Keratinocyte (primary cell): ENCODE data around the gene LIPT1.

Experiments used
- EZH2 ChIP-seq: IDR thresholded peaks from one replicate; pipeline ENCODE4 v1.6.1; 2012; ENCODE audit warnings: inconsistent platforms, mild to moderate bottlenecking, low read length, moderate library complexity
- TF ChIP-seq, protein P1 (sequence below), 3 experiments: IDR thresholded peaks in 1 of 3; conservative IDR thresholded peaks in 1 of 3; optimal IDR thresholded peaks in 1 of 3; 2 replicates in 2 of 3; 3 replicates in 1 of 3; pipeline versions ENCODE3 to v1.5.1; 2011; ENCODE audit warnings: low read length in 3 of 3, mild to moderate bottlenecking in 3 of 3, moderate library complexity in 2 of 3, control low read depth in 1 of 3, inconsistent platforms in 1 of 3; ENCODE audit not compliant: insufficient read depth in 2 of 3; ENCODE audit errors: extremely low read depth in 1 of 3

- TF ChIP-seq, protein P1, sequence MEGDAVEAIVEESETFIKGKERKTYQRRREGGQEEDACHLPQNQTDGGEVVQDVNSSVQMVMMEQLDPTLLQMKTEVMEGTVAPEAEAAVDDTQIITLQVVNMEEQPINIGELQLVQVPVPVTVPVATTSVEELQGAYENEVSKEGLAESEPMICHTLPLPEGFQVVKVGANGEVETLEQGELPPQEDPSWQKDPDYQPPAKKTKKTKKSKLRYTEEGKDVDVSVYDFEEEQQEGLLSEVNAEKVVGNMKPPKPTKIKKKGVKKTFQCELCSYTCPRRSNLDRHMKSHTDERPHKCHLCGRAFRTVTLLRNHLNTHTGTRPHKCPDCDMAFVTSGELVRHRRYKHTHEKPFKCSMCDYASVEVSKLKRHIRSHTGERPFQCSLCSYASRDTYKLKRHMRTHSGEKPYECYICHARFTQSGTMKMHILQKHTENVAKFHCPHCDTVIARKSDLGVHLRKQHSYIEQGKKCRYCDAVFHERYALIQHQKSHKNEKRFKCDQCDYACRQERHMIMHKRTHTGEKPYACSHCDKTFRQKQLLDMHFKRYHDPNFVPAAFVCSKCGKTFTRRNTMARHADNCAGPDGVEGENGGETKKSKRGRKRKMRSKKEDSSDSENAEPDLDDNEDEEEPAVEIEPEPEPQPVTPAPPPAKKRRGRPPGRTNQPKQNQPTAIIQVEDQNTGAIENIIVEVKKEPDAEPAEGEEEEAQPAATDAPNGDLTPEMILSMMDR (optimal IDR thresholded peaks at IDR 0.05 in 1 of 3, IDR thresholded peaks at IDR 0.05 in 1 of 3, conservative IDR thresholded peaks at IDR 0.05 in 1 of 3; ENCODE audit: extremely low read depth in 1 of 3, insufficient read depth in 2 of 3, low read length in 3 of 3): no peak
- no peak for TF ChIP-seq EZH2
Measured at GRCh38 chr2:99180755-99181623, 26.2 kb downstream of the LIPT1 start, which contains the start of the genes MITD1 and MRPL30.
